Measurements from ENCODE around the gene MEIS2. TPM values are rescaled to one million over a fixed set of nuclear protein-coding genes. Genes with fewer than 3 reads are reported as not detected.

The MEIS2 gene
- total and polyA plus RNA-seq, 12 donors, result 21.1 to 64.5 (median 48.5) TPM

DNA sequence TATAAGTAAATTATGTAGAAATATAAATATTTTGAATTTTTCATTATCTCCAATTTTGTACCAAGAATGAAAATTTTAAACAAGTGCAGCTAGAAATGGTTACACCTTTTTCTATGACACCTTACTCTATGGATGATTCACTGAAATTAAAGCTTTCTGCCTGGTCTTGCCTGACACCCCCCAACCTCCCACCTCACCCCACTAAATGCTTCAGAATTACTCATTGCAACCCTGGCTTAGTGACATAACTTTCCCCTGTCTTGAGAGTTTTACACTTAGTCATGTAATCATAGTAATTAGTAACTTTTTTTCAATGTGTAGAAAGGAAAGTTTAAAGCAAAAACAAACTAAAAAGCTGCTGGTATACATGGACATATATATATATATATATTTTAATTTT is 42.0 kb upstream of the MEIS2 start:
- Histone ChIP-seq H3K27ac (no peak overlapping the region), H3K4me1 (no peaks in the 10 kb centered on the region), H3K9me3 (no peaks in the 10 kb centered on the region), H3K36me3 (no peaks in the 10 kb centered on the region), H3K4me3 (no peak overlapping the region), H3K27me3 (peaks cover 0 to 5% (median 0%) of the 10 kb centered on the region in 7 donors)
- DNase-seq, result no peak
- TF ChIP-seq, protein P1, sequence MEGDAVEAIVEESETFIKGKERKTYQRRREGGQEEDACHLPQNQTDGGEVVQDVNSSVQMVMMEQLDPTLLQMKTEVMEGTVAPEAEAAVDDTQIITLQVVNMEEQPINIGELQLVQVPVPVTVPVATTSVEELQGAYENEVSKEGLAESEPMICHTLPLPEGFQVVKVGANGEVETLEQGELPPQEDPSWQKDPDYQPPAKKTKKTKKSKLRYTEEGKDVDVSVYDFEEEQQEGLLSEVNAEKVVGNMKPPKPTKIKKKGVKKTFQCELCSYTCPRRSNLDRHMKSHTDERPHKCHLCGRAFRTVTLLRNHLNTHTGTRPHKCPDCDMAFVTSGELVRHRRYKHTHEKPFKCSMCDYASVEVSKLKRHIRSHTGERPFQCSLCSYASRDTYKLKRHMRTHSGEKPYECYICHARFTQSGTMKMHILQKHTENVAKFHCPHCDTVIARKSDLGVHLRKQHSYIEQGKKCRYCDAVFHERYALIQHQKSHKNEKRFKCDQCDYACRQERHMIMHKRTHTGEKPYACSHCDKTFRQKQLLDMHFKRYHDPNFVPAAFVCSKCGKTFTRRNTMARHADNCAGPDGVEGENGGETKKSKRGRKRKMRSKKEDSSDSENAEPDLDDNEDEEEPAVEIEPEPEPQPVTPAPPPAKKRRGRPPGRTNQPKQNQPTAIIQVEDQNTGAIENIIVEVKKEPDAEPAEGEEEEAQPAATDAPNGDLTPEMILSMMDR (IDR thresholded peaks at IDR 0.05), result no peak
- intact Hi-C loops (cut with DNase I), result loop anchor here in 1 of 10 donors (10.0 kb wide), 1 partner anchor 732 kb away; no protein-coding TSS in a partner anchor
- no peak for ATAC-seq

- Histone ChIP-seq H3K27me3 (peaks cover 0 to 3% (median 0%) of the 10 kb centered on the region in 7 donors), H3K9me3 (no peaks in the 10 kb centered on the region), H3K4me3 (no peak overlapping the region), H3K4me1 (no peaks in the 10 kb centered on the region), H3K36me3 (no peaks in the 10 kb centered on the region), H3K27ac (no peak overlapping the region)
- DNase-seq, result no peak
- intact Hi-C loops (cut with DNase I), result loop anchor here in 1 of 10 donors (10.0 kb wide), 1 partner anchor 734 kb away; no protein-coding TSS in a partner anchor
- WGBS, 2 donors, result 78 to 92% methylated on average over 3 of the region's 3 CpGs
- TF ChIP-seq, protein P1 (IDR thresholded peaks at IDR 0.05), result no peak
- no peak for ATAC-seq
Observed at GRCh38 chr15:37140531-37141058, 40.2 kb upstream of the MEIS2 start.

- H3K4me1 ChIP-seq, result no peaks in the 10 kb centered on the region
- no peaks in the 10 kb centered on the region for H3K9me3 ChIP-seq
- 81 to 82% methylated on average over 5 of the region's 5 CpGs for WGBS, 2 donors
- no peaks in the 10 kb centered on the region for H3K36me3 ChIP-seq
- ATAC-seq (no peak), DNase-seq (no peak)
- H3K27me3 ChIP-seq, result peaks cover 0 to 3% (median 0%) of the 10 kb centered on the region in 7 donors
- H3K27ac ChIP-seq, result no peak overlapping the region
- intact Hi-C loops (cut with DNase I), result loop anchor here in 8 of 10 donors (10.0 kb wide), 4 partner anchors 254 to 1624 kb away; no protein-coding TSS in a partner anchor
- H3K4me3 ChIP-seq, result no peak overlapping the region
- TF ChIP-seq, protein P1 (IDR thresholded peaks at IDR 0.05), result no peak
Observed at GRCh38 chr15:37138591-37139215, 38.4 kb upstream of the MEIS2 start.

DNA sequence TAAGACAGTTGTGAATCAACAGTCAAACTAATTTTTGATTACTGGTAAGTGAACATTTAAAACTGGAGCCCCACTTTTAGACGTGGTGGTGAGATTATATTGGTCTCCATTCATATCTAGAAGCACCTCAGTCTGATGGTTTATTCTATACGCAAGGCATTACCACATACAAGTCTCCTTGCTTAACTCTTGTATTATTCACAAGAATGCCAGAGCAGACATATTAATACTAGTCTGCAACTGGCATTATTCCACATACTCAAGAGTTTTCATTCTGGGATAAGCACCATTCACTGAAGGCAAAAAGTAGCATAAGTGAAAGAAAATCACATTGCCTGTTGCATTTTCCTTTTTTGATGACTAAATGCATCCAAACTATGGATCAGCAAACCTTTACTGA is 36.9 kb upstream of the MEIS2 start:
- no peaks in the 10 kb centered on the region for H3K36me3 ChIP-seq
- H3K4me1 ChIP-seq, result no peaks in the 10 kb centered on the region
- ATAC-seq (no peak), DNase-seq (no peak)
- WGBS, 2 donors, result 60 to 85% methylated on average over 2 of the region's 2 CpGs
- peaks cover 0 to 3% (median 0%) of the 10 kb centered on the region in 7 donors for H3K27me3 ChIP-seq
- no peak overlapping the region for H3K4me3 ChIP-seq
- TF ChIP-seq, protein P1 (IDR thresholded peaks at IDR 0.05), result no peak
- intact Hi-C loops (cut with DNase I), result loop anchor here in 8 of 10 donors (10.0 kb wide), 4 partner anchors 252 to 1622 kb away; no protein-coding TSS in a partner anchor
- H3K9me3 ChIP-seq, result no peaks in the 10 kb centered on the region
- no peak overlapping the region for H3K27ac ChIP-seq

Measured in heart right ventricle (tissue), 16 donors.